Measurements from ENCODE around the gene TMBIM1.

The TMBIM1 gene, protein sequence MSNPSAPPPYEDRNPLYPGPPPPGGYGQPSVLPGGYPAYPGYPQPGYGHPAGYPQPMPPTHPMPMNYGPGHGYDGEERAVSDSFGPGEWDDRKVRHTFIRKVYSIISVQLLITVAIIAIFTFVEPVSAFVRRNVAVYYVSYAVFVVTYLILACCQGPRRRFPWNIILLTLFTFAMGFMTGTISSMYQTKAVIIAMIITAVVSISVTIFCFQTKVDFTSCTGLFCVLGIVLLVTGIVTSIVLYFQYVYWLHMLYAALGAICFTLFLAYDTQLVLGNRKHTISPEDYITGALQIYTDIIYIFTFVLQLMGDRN

DNA sequence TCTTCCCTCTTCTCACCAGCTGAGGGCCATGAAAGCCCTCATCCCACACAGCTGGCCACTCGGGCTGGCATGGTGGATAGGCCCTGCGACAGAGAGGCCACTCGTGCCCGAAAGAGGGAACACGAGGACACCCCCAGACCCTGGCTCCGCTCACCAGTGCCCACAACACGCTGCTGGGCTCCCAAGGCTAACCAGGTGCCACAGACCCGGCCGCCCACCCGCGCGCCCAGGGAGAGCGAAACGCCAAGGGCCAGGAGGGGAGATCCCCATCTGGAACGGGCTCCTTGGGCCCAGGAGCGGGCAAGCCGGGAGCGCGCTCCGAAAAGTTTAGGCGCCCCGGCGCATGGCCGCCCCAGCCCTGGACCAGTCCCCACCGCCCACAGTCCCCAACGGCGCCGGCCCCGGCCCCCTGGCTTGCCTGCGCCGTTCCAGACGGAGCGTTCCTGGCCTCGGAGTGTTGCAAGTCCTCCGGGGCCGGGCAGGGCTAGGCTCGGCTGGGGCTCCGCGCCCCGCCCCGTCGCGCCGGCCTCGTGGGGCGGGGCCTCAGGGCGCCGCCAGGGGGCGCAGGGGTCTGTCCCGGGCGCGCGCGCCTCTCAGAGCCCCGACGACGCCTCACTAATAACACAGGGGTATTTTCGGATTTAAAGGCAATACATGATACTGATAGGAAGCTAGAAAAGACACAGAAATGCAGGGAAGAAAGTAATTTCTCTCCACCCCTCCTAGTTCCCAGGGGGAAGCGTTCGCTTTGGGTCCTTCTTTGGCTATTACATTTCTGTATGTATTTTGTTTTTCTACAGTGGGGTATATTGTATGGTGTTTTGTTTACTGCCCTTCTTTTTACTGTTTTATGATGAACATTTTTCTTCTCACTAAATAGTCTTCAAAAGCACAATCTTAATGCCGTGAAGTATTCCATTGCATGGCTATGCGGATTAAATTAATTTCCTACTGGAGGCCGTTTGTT lies at the start of gene TMBIM1:
TMBIM1 (minus strand) TSS at position 456 of the 967 bp plus-strand sequence. CDS start 10,362 bp downstream, outside the sequence.
- peak; percentile 91 for DNase-seq

DNA sequence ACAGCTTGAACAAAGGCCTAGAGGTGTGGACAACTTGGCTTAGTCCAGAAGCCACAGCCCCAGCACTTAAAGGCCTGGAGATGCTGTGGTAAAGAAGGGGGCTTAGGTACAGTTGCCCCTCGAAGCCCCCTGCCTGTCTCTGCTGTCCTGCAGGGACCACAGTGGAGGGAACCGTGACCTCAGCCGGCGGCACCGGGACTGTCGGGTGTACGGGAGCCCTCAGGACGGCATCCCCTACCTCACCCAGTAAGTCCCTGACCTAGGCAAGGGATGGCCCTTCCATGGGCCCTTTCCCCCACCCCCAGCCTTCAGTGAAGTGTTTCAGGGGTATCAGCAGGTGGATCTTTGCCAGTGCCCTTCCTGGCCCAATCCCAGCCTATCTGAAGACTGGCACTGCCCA lies 49.1 kb upstream of the TMBIM1 start:
- no peak for DNase-seq

DNA sequence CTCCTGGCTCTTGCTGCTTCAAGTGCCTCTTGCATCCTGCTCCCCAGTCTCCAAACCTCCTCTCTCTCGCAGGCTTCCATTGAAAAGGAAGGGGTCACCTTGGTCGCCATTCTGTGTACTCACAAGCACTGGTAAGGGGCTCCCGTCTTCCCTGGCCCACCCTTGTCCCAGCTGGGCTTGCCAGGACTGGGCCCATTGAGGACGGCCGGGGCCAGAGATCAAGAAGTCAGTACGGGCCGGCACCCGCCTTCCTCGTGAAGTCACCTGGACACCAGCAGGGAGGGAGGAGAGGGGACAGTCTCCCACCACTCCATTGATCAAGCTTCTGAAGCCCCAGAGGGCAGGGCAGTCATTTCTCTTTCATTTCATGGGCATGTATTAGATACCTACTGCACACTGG lies 48.4 kb upstream of the TMBIM1 start:
- DNase-seq = no peak

DNA sequence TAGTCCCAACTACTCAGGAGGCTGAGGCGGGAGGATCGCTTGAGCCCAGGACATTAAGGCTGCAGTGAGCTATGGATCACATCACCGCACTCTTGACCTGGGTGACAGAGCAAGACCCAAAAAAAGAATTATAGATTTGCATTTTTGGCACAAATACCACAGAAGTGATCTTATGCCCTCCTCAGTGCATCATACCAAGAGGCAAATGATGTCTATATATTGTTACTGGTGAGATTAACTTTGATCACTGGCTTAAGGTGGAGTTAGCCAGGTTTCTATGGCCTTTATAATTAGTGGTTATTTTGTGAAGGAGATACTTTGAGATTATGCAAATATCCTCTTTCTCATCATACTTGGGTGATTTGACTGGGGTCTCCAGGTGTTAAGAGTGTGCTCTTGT lies 42.2 kb upstream of the TMBIM1 start:
- DNase-seq = no peak

GRCh38 chr2:218332920-218333645 lies 40.8 kb upstream of the TMBIM1 start:
- DNase-seq = no peak

DNA sequence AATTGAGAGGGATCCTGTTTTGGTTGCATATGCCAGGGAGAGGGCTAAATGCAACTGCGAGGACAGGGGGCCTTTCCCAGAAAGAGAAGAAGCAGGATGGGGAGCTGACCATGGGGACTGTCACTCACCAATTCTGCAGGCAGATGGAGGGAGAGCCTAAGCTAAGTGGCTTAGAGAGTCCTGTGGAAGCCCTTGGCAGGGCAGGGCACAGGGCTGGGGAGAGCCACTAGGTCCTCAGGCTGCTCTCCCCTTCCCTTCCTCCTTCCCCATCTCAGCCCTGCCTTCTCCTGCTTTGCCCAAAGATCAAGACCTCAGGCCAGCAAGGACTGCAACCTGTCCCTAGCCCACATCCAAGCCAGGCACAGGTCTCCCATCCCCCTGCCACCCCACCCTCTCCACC lies 40.0 kb upstream of the TMBIM1 start:
- DNase-seq = no peak

GRCh38 chr2:218331745-218332144 lies 39.4 kb upstream of the TMBIM1 start:
- DNase-seq = no peak

DNA sequence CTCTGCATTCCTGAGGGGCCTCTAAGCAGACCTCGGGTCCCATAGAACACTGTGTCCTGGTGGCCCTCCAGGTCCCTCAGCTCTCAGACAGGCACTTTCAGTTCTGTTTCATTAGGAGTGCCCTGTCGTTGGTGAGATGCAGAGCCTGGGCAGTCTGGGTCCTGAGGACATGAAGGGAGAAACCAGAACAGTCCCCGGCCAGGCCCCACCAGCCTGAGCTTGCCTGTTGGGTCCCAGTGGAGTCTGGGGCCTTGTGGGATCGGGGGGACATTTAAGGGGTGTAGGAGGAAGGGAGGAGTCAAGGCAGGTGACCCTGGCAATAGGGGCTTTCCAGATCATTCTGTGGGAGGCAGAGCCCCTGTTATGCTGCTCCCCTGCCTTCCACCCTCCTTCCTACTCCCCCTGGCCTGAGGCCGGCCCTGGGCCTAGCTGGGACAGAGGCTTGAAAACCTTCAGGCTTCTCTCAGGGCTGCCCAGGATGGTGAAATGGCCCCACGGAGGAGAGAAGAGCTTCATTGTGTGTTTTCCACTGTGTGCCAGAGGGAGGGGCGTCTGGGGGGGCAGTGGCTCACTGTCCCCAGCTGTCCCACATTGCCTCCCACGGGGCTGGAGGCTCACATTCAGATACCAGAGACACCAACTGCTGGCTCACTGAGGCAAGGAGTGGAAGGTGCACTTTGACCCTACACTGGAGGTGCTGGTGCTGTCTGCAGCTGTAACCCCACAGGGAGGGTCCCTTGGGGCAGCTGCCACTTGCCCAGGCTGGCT lies 37.7 kb upstream of the TMBIM1 start:
- DNase-seq = no peak

- no peak for DNase-seq
Observed at GRCh38 chr2:218329027-218329825, 36.9 kb upstream of the TMBIM1 start.

GRCh38 chr2:218328294-218328693 lies 36.0 kb upstream of the TMBIM1 start:
- no peak for DNase-seq

DNA sequence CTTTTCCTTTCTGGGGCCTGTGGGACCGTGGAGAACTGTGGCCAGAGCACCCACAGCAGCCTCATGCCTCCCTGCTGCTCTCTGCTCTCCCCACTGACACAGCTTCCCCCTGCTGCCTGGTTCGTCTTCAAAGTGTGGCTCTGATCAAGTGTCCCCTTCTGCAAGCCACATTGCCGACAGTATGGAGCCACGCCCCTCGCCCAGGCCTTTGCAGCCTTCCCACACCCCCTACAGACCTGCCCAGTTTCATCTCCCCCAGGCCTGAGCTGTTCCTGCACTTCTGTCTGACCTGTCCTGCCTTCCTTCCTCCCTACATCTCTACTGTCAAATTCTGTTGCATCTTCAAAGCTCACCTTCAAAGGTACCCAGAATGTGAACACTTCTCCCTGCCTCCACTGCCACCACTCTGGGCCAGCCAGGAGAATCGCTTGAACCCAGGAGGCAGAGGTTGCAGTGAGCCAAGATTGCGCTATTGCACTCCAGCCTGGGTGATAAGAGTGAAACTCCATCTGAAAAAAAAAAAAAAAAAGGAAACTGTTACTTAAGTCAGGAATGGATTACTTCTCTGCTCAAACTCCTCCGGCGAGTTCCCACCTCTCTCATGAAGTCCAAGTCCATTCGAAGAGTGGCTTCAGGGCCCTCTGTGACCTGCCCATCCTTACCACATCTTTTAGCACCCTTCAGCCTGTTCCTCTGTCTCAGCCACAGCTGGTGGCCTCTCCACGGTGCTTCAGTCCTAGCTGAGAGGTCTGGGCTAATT lies 35.3 kb upstream of the TMBIM1 start:
- DNase-seq = no peak

- no peak for DNase-seq
Observed at GRCh38 chr2:218326315-218326714, 34.0 kb upstream of the TMBIM1 start.

DNA sequence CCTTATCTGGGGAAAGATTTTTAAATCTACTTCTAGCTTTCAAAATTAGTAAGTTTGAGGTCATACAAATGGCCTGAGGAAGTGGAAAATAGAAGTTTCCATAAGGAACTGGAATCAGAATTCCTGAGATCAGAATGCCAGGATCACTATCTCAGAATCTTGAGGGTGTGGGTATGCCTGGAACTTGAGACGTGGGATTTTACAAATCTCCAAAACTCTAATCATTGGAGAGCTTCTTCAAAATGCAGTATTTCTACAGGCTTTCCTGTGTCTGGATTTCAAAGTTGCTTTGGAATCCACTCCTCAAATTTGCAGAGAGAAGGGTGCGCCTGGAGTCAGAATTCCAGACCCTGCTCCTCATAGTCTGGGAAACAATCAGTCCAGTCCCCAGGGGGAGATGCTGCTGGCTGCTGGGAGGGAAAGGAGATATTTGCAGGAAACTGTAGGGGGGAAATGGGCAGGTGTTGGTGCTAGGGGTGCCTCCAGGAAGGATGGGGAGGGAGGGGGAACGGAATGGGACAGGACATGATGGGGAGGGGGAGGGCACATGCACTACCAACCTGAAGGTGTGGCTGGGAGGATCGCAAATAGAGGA lies 33.4 kb upstream of the TMBIM1 start:
- DNase-seq = no peak

DNA sequence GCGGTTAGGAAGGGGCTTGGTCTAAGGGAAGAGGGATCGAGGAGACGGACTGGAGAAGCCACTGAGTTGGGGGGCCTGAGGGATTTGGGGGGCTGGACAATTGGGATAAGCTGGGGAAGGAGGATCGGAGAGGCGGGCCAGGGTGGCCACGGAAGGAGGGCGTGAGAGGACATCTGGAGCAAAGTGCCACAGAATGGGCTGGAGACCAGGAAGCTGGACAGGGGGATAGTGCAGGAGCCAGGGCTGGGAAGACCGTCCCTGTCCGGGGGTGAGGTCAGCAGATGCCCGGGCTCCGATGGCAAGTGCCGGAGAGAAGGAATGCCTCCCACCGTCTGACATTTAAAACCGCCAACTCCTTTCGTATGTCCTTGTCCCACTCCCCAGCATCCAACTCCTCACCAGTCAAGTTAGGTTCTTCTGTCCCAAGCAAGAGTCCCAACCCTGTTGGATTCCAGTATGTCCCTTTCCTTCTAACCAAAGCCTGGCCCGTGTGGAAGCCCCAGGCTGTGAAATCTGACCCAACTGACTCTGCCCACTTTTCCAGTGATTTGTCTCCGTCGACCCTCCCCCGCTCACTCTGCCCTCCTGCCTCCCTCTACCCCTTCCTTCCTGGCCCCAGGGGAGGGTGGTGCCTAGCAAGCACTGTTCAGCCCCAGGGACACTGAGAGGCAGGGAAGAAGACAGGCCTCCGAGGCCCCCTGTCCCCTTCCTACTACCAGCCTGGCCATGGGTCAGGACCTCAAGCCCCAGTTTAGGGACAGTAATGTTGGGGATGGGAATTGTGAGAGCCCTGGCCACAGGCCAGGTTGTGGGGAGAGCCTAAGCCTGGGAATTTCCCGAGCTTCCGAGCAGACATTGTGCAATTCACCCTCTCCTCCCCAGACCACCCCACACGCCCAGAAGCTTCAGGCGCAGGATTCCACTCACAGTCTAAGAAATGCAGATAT lies 31.5 kb upstream of the TMBIM1 start:
- no peak for DNase-seq

- peak; percentile 73 for DNase-seq
Observed at GRCh38 chr2:218322768-218323525, 30.6 kb upstream of the TMBIM1 start.

DNA sequence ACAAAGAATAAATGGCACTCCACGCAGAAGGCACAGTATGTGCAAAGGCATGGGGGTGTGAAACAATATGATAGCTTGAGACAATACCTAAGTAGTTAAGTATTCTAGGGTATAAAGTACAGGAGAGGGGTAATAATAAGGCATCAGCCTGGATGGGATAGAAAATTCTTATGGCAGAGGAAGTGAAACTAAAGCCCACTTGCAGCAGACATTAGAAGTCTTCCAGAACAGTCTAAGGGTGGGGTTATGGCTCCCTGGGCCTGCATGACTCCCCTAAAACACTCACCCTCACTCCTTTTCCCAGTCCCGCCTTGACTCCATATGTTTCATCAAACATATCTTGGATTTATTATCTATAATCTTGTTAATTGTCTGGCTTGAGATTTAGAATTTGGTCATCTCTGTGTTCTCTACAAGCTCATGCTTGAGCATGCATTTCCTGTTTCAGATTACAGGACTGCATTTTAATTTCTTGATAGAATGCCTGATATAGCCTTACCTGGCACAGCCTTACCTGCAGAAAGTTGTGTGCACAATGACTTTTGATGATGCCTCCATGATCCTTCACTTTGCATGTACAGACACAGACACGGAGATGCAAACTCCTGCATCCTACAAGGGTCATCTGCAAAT lies 28.5 kb upstream of the TMBIM1 start:
- no peak for DNase-seq

DNA sequence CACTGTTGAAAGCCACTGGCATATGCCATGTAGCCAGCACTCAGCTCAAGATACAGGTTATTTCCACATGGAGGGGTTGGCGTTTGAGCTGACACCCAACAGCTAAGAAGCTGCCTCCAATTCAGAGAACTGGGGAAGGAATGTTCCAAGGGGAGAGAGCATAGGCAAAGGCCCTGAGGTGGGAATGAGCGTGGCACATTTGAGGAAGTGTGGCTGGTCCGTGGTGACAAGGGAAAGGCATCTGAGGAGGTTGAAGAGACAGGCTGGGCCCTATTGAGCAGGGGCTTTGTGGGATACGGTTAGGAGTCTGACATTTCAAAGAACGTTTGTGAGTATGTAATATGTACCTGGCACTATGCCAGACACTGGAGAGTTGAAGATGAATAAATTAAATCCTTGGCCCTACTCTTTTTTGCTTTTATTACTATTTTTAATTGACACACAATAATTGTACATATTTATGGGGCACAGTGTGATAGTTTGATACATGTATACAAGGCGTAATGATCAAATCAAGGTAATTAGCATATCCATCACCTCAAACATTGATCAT lies 27.6 kb upstream of the TMBIM1 start:
- DNase-seq = no peak

- no peak for DNase-seq
Observed at GRCh38 chr2:218318241-218318640, 25.9 kb upstream of the TMBIM1 start.

All from activated CD8-positive, alpha-beta memory T cell treated with anti-CD3 and anti-CD28 coated beads, Interleukin-2, amount 50 U/mL, for 48 hours (primary cell).